Fibroblast of pulmonary artery (primary cell): ENCODE data around the gene TMEM121B.

ENCODE experiments used
- DNase-seq: peaks from one replicate; pipeline ENCODE4 v3.0.0-alpha.2; 2010; ENCODE audit warnings: low read depth
- H3K4me3 ChIP-seq: replicated peaks from 2 replicates; pipeline ENCODE4 v1.5.1; 2011; ENCODE audit warnings: low read depth, mild to moderate bottlenecking, control low read depth, low read length, moderate library complexity
- CTCF ChIP-seq: IDR thresholded peaks from 2 replicates; pipeline ENCODE4 v1.5.1; 2011; ENCODE audit warnings: mild to moderate bottlenecking, control low read depth, low read length, inconsistent platforms; ENCODE audit errors: missing control alignments

Gene TMEM121B

GRCh38 chr22:17074648-17075002, 46.5 kb downstream of the TMEM121B start:
- no peak for TF ChIP-seq CTCF
- DNase-seq = no peak
- no peak overlapping the region for H3K4me3 ChIP-seq

- no peak overlapping the region for H3K4me3 ChIP-seq
- no peak for DNase-seq
- no peak for TF ChIP-seq CTCF
Measured at GRCh38 chr22:17072877-17073276, 48.3 kb downstream of the TMEM121B start.
